HL-60 (cell line): ENCODE data around the gene BCAS3.

Source experiments
- DNase-seq, 2 experiments: peaks; one replicate each; pipeline ENCODE4 v3.0.0-alpha.2; 2010 to 2020; ENCODE audit warnings: low read depth in 1 of 2, low spot score in 1 of 2
- H3K27ac ChIP-seq: fragments of 250-450 bp; sonication (Bioruptor Pico); replicated peaks from 2 replicates; pipeline ENCODE4 v1.5.1; 2020; ENCODE audit warnings: mild to moderate bottlenecking, moderate library complexity
- H3K27me3 ChIP-seq: fragments of 250-450 bp; sonication (Bioruptor Pico); 2 replicates; pipeline ENCODE4 v1.5.1; 2021; ENCODE audit warnings: mild to moderate bottlenecking, moderate library complexity; ENCODE audit not compliant: insufficient read depth, poor library complexity, severe bottlenecking
- H3K4me3 ChIP-seq: replicated peaks from 2 replicates; pipeline ENCODE4 v1.5.1; 2011; ENCODE audit warnings: mild to moderate bottlenecking, control low read depth, low read length; ENCODE audit not compliant: insufficient read depth
- GABPA ChIP-seq: IDR thresholded peaks from 2 replicates; pipeline ENCODE4 v1.6.1; 2012; ENCODE audit warnings: low read depth
- POLR2AphosphoS5 ChIP-seq: IDR thresholded peaks from 2 replicates; pipeline ENCODE4 v1.6.1; 2012; ENCODE audit warnings: low read depth
- SPI1 ChIP-seq: IDR thresholded peaks from 2 replicates; pipeline ENCODE4 v1.6.1; 2012; ENCODE audit warnings: low read depth, mild to moderate bottlenecking, borderline replicate concordance
- TF ChIP-seq, protein P1 (sequence below): IDR thresholded peaks from 2 replicates; pipeline ENCODE4 v1.6.1; 2012; ENCODE audit warnings: low read depth; ENCODE audit not compliant: insufficient replicate concordance
- TF ChIP-seq, protein P2 (sequence below): IDR thresholded peaks from one replicate; pipeline ENCODE4 v1.5.1; 2011; ENCODE audit warnings: low read length, control low read depth, inconsistent platforms; ENCODE audit not compliant: insufficient read depth

BCAS3 gene

DNA sequence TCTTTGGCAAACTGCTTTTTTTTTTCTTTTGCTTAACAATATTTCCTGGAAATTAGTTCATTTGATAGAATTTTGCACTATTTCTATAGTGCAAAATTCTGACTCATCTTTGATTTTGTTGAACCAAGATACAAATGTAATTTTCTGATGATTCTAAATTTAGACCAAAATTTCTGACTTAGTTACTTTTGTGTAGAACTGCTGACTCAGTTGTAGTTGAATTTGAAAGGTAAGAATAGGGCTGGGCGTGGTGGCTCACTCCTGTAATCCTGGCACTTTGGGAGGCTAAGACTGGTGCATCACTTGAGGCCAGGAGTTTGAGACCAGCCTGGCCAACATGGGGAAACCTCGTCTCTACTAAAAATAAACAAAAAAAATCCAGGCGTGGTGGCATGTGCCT, 223.0 kb downstream of the BCAS3 start:
- no peak overlapping the region for H3K27ac ChIP-seq
- no peaks in the 10 kb centered on the region for H3K27me3 ChIP-seq
- TF ChIP-seq SPI1 = no peak
- TF ChIP-seq, protein P1, sequence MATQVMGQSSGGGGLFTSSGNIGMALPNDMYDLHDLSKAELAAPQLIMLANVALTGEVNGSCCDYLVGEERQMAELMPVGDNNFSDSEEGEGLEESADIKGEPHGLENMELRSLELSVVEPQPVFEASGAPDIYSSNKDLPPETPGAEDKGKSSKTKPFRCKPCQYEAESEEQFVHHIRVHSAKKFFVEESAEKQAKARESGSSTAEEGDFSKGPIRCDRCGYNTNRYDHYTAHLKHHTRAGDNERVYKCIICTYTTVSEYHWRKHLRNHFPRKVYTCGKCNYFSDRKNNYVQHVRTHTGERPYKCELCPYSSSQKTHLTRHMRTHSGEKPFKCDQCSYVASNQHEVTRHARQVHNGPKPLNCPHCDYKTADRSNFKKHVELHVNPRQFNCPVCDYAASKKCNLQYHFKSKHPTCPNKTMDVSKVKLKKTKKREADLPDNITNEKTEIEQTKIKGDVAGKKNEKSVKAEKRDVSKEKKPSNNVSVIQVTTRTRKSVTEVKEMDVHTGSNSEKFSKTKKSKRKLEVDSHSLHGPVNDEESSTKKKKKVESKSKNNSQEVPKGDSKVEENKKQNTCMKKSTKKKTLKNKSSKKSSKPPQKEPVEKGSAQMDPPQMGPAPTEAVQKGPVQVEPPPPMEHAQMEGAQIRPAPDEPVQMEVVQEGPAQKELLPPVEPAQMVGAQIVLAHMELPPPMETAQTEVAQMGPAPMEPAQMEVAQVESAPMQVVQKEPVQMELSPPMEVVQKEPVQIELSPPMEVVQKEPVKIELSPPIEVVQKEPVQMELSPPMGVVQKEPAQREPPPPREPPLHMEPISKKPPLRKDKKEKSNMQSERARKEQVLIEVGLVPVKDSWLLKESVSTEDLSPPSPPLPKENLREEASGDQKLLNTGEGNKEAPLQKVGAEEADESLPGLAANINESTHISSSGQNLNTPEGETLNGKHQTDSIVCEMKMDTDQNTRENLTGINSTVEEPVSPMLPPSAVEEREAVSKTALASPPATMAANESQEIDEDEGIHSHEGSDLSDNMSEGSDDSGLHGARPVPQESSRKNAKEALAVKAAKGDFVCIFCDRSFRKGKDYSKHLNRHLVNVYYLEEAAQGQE = no peak
- no peak for TF ChIP-seq GABPA
- TF ChIP-seq, protein P2, sequence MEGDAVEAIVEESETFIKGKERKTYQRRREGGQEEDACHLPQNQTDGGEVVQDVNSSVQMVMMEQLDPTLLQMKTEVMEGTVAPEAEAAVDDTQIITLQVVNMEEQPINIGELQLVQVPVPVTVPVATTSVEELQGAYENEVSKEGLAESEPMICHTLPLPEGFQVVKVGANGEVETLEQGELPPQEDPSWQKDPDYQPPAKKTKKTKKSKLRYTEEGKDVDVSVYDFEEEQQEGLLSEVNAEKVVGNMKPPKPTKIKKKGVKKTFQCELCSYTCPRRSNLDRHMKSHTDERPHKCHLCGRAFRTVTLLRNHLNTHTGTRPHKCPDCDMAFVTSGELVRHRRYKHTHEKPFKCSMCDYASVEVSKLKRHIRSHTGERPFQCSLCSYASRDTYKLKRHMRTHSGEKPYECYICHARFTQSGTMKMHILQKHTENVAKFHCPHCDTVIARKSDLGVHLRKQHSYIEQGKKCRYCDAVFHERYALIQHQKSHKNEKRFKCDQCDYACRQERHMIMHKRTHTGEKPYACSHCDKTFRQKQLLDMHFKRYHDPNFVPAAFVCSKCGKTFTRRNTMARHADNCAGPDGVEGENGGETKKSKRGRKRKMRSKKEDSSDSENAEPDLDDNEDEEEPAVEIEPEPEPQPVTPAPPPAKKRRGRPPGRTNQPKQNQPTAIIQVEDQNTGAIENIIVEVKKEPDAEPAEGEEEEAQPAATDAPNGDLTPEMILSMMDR = no peak
- TF ChIP-seq POLR2AphosphoS5 = no peak
- H3K4me3 ChIP-seq = no peak overlapping the region
- DNase-seq = no peak

DNA sequence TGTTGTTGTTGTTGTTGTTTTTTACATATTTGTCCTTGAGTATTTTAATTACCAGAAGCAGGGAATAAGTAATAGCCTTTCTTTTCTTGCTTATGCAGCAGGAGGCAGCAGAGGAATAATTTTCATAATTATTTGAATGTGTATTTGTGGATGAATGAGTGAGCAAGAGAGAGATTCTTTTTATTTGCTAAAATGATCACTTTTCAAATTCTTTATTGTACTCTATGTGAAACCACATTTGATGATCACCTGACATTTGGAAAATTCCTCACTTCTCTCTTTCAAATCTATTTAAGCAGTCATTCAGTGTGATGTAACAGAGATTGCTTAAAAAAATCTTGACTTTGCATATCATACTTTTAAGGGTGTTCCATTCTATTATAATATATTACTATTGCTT, 223.6 kb downstream of the BCAS3 start:
- TF ChIP-seq, protein P1 = no peak
- TF ChIP-seq POLR2AphosphoS5 (no peak), SPI1 (no peak), GABPA (no peak)
- TF ChIP-seq, protein P2 = no peak
- H3K4me3 ChIP-seq = no peak overlapping the region
- no peak overlapping the region for H3K27ac ChIP-seq
- no peaks in the 10 kb centered on the region for H3K27me3 ChIP-seq
- DNase-seq = no peak

DNA sequence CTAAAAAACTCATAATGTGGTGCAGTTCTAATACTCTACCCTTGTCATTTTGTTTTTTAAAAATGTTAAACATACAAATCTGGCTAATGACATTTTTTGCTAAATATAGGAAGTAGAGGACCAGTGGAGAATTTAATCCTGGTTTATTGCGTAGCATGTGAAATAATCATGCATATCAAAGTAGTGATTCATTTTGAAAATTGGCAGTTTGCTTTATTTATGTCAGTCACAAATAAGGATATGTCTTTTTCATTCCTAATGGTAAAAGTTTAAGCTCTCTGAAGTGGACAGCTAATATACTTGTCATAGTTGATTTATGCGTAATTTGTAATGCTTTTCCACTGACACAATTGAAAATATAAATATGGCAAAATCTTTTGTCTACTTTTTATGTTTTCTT, 224.2 kb downstream of the BCAS3 start:
- H3K4me3 ChIP-seq = no peak overlapping the region
- no peak for TF ChIP-seq POLR2AphosphoS5
- TF ChIP-seq, protein P2 = no peak
- no peak for TF ChIP-seq SPI1
- no peak for TF ChIP-seq GABPA
- TF ChIP-seq, protein P1 = no peak
- H3K27me3 ChIP-seq = no peaks in the 10 kb centered on the region
- no peak overlapping the region for H3K27ac ChIP-seq
- no peak for DNase-seq
